HCT116 (cell line): ENCODE data around the gene SETX. TPM values are rescaled to one million over a fixed set of nuclear protein-coding genes. Genes with fewer than 3 reads are reported as not detected.
A peak's percentile ranks its signal among the peaks of the same experiment; 100 is the strongest.

ENCODE experiments used
- ATAC-seq: fragments of 200-7000 bp; cut with Tn5 transposase; 2 replicates; pipeline ENCODE4 v1.9.1; 2020; ENCODE audit warnings: mild to moderate bottlenecking, moderate library complexity
- Bru-seq: library from RNA; stranded (reverse); fragments of 400-500 nt; gene quantifications from one replicate; lab custom pipeline; 2021; lab: Mats Ljungman, UMichigan
- BruChase-seq, 2 experiments: library from RNA; stranded (reverse); fragments of 400-500 nt; gene quantifications; one replicate each; lab custom pipeline; 2021; lab: Mats Ljungman, UMichigan
- BruUV-seq: library from RNA; stranded (reverse); fragments of 400-500 nt; replicated peaks from 2 replicates; lab custom pipeline; 2021; lab: Mats Ljungman, UMichigan
- CTCF ChIA-PET: fragments of 300-600 bp; sonication (Branson Sonifier 250); formaldehyde crosslinking; loops from one replicate; lab custom pipeline; 2021; ENCODE audit warnings: antibody characterized with exemption; lab: Charles Lee
- POLR2A ChIA-PET: fragments of 300-600, 350-600 bp; sonication (Branson Sonifier 250); formaldehyde crosslinking; loops from one replicate; lab custom pipeline; 2021; ENCODE audit warnings: antibody characterized with exemption; lab: Charles Lee
- RAD21 ChIA-PET, 2 experiments: fragments of 300-600 bp; sonication (Branson Sonifier 250); formaldehyde crosslinking; loops; one replicate each; lab custom pipeline; 2023; ENCODE audit warnings: low total read pairs in 2 of 2; ENCODE audit not compliant: uncharacterized antibody in 2 of 2, unreplicated experiment in 2 of 2, low non-redundant PET in 1 of 2; lab: Charles Lee
- DNase-seq: peaks from one replicate; pipeline ENCODE4 v3.0.0-alpha.2; 2010; ENCODE audit warnings: low read depth, low spot score
- H2AFZ ChIP-seq: fragments of 200-600 bp; shearing (Covaris generic), sonication (generic); 2 replicates; pipeline ENCODE4 v1.6.1; 2017; ENCODE audit warnings: low read depth, mixed run types, mixed read lengths, antibody characterized with exemption, low read length; ENCODE audit not compliant: poor library complexity, severe bottlenecking
- H3K27ac ChIP-seq: 2 replicates; pipeline ENCODE4 v1.5.1; 2012; ENCODE audit warnings: low read depth, low read length
- H3K27me3 ChIP-seq: fragments of 200-600 bp; sonication (generic); 2 replicates; pipeline ENCODE4 v1.6.1; 2016; ENCODE audit warnings: mixed run types, low read length, mixed read lengths; ENCODE audit not compliant: insufficient read depth
- H3K36me3 ChIP-seq, 2 experiments: fragments of 200-500 bp in 1 of 2; fragments of 200-600 bp in 1 of 2; sonication (Bioruptor generic) in 1 of 2; sonication (generic) in 1 of 2; 2 replicates each; pipeline versions ENCODE4 v1.5.1 to v1.6.1; 2014 to 2016; ENCODE audit warnings: low read length in 2 of 2, inconsistent platforms in 1 of 2, mixed read lengths in 1 of 2, mixed run types in 1 of 2; ENCODE audit not compliant: insufficient read depth in 2 of 2, control insufficient read depth in 1 of 2
- H3K4me1 ChIP-seq, 2 experiments: fragments of 200-600 bp in 1 of 2; sonication (generic) in 1 of 2; 2 replicates each; pipeline versions ENCODE4 v1.5.1 to v1.6.1; 2012 to 2017; ENCODE audit warnings: low read length in 2 of 2, inconsistent platforms in 1 of 2, mild to moderate bottlenecking in 1 of 2, mixed read lengths in 1 of 2, mixed run types in 1 of 2, moderate library complexity in 1 of 2; ENCODE audit not compliant: insufficient read depth in 2 of 2, control insufficient read depth in 1 of 2
- H3K4me2 ChIP-seq: fragments of 200-600 bp; sonication (generic); 2 replicates; pipeline ENCODE4 v1.6.1; 2017; ENCODE audit warnings: mixed run types, low read length, mixed read lengths
- H3K4me3 ChIP-seq, 2 experiments: fragments of 200-600 bp in 1 of 2; sonication (generic) in 1 of 2; replicated peaks in 1 of 2; 2 replicates each; pipeline ENCODE4 v1.5.1; 2011 to 2016; ENCODE audit warnings: low read length in 2 of 2, control low read depth in 1 of 2, low read depth in 1 of 2, mild to moderate bottlenecking in 1 of 2, mixed read lengths in 1 of 2, mixed run types in 1 of 2
- H3K79me2 ChIP-seq: fragments of 200-600 bp; sonication (generic); 2 replicates; pipeline ENCODE4 v1.6.1; 2017; ENCODE audit warnings: mild to moderate bottlenecking, mixed run types, low read length, moderate library complexity, mixed read lengths; ENCODE audit not compliant: insufficient read depth
- H3K9ac ChIP-seq: fragments of 200-600 bp; sonication (generic); 2 replicates; pipeline ENCODE4 v1.6.1; 2016; ENCODE audit warnings: low read length, mixed read lengths
- H3K9me2 ChIP-seq: fragments of 200-600 bp; sonication (generic), shearing (Covaris generic); 2 replicates; pipeline ENCODE4 v1.6.1; 2017; ENCODE audit warnings: mixed run types, mild to moderate bottlenecking, moderate library complexity; ENCODE audit not compliant: insufficient read depth
- H3K9me3 ChIP-seq, 2 experiments: fragments of 200-500 bp in 1 of 2; fragments of 200-600 bp in 1 of 2; sonication (Bioruptor generic) in 1 of 2; sonication (generic) in 1 of 2; 2 replicates each; pipeline ENCODE4 v1.6.1; 2014 to 2017; ENCODE audit warnings: low read length in 2 of 2, mixed read lengths in 2 of 2, inconsistent platforms in 1 of 2, low read depth in 1 of 2, mild to moderate bottlenecking in 1 of 2, mixed run types in 1 of 2, moderate library complexity in 1 of 2; ENCODE audit not compliant: control insufficient read depth in 1 of 2, insufficient read depth in 1 of 2
- H4K20me1 ChIP-seq: fragments of 200-600 bp; sonication (generic), shearing (Covaris generic); 2 replicates; pipeline ENCODE4 v1.6.1; 2017; ENCODE audit warnings: mixed run types, mild to moderate bottlenecking, moderate library complexity; ENCODE audit not compliant: insufficient read depth
- CBX3 ChIP-seq: IDR thresholded peaks from 2 replicates; pipeline ENCODE4 v1.6.1; 2012; ENCODE audit warnings: low read depth
- CEBPB ChIP-seq: IDR thresholded peaks from 2 replicates; pipeline ENCODE4 v1.6.1; 2012; ENCODE audit warnings: low read depth
- EGR1 ChIP-seq: IDR thresholded peaks from 2 replicates; pipeline ENCODE4 v1.6.1; 2012; ENCODE audit warnings: low read depth
- EZH2 ChIP-seq: fragments of 200-600 bp; sonication (generic); IDR thresholded peaks from 2 replicates; pipeline ENCODE4 v1.6.1; 2017; ENCODE audit warnings: antibody characterized with exemption, mixed run types
- FOSL1 ChIP-seq: IDR thresholded peaks from 2 replicates; pipeline ENCODE4 v1.6.1; 2012; ENCODE audit warnings: low read depth
- JUND ChIP-seq: IDR thresholded peaks from 2 replicates; pipeline ENCODE4 v1.6.1; 2012
- POLR2A ChIP-seq: IDR thresholded peaks from 2 replicates; pipeline ENCODE4 v1.7.0; 2011; ENCODE audit warnings: borderline replicate concordance; ENCODE audit not compliant: insufficient read depth, insufficient read length; ENCODE audit errors: extremely low read depth
- POLR2AphosphoS5 ChIP-seq: IDR thresholded peaks from 2 replicates; pipeline ENCODE4 v1.6.1; 2011; ENCODE audit warnings: mild to moderate bottlenecking, low read depth, low read length, moderate library complexity
- RAD21 ChIP-seq: IDR thresholded peaks from 2 replicates; pipeline ENCODE4 v1.6.1; 2012; ENCODE audit warnings: low read depth, mild to moderate bottlenecking
- SIN3A ChIP-seq: IDR thresholded peaks from 2 replicates; pipeline ENCODE4 v1.6.1; 2012; ENCODE audit warnings: low read depth
- SP1 ChIP-seq: IDR thresholded peaks from 2 replicates; pipeline ENCODE4 v1.6.1; 2012; ENCODE audit warnings: low read depth
- SRF ChIP-seq: IDR thresholded peaks from 2 replicates; pipeline ENCODE4 v1.6.1; 2012; ENCODE audit warnings: low read depth
- TCF7L2 ChIP-seq: IDR thresholded peaks from 2 replicates; pipeline ENCODE4 v1.7.0; 2011; ENCODE audit warnings: borderline replicate concordance, inconsistent platforms; ENCODE audit not compliant: insufficient read depth, insufficient read length; ENCODE audit errors: extremely low read depth
- YY1 ChIP-seq: IDR thresholded peaks from 2 replicates; pipeline ENCODE4 v1.6.1; 2011; ENCODE audit warnings: low read length, low read depth, moderate library complexity, mild to moderate bottlenecking; ENCODE audit not compliant: insufficient replicate concordance; ENCODE audit errors: extremely low read depth
- ZNF274 ChIP-seq: fragments of 200-500 bp; sonication (Bioruptor generic); IDR thresholded peaks from 2 replicates; pipeline ENCODE4 v1.6.1; 2014; ENCODE audit warnings: mild to moderate bottlenecking, low read depth, low read length, inconsistent platforms
- intact Hi-C: fragments of 100-400 bp; cut with micrococcal nuclease; formaldehyde crosslinking; loops from 2 replicates; pipeline ENCODE4 v1.10.0; 2022
- long read RNA-seq: library from polyadenylated mRNA; unstranded; transcript quantifications from one replicate; pipeline ENCODE4 v2.0.0, GENCODE V29; 2021; ENCODE audit not compliant: unreplicated experiment
- polyA plus RNA-seq: library from polyadenylated mRNA; unstranded; fragments of >200 nt; gene quantifications from 2 replicates; pipeline ENCODE4 v1.2.1, GENCODE V29; 2012; ENCODE audit warnings: missing spikeins
- total RNA-seq: library from RNA; stranded (reverse); gene quantifications from one replicate; pipeline ENCODE4 v1.2.1, GENCODE V29; 2021; ENCODE audit not compliant: unreplicated experiment
- TF ChIP-seq, protein P1 (sequence below): IDR thresholded peaks from 2 replicates; pipeline ENCODE4 v1.6.1; 2012; ENCODE audit warnings: low read depth
- TF ChIP-seq, protein P2 (sequence below): IDR thresholded peaks from 2 replicates; pipeline ENCODE4 v1.6.1; 2012

The SETX gene, protein sequence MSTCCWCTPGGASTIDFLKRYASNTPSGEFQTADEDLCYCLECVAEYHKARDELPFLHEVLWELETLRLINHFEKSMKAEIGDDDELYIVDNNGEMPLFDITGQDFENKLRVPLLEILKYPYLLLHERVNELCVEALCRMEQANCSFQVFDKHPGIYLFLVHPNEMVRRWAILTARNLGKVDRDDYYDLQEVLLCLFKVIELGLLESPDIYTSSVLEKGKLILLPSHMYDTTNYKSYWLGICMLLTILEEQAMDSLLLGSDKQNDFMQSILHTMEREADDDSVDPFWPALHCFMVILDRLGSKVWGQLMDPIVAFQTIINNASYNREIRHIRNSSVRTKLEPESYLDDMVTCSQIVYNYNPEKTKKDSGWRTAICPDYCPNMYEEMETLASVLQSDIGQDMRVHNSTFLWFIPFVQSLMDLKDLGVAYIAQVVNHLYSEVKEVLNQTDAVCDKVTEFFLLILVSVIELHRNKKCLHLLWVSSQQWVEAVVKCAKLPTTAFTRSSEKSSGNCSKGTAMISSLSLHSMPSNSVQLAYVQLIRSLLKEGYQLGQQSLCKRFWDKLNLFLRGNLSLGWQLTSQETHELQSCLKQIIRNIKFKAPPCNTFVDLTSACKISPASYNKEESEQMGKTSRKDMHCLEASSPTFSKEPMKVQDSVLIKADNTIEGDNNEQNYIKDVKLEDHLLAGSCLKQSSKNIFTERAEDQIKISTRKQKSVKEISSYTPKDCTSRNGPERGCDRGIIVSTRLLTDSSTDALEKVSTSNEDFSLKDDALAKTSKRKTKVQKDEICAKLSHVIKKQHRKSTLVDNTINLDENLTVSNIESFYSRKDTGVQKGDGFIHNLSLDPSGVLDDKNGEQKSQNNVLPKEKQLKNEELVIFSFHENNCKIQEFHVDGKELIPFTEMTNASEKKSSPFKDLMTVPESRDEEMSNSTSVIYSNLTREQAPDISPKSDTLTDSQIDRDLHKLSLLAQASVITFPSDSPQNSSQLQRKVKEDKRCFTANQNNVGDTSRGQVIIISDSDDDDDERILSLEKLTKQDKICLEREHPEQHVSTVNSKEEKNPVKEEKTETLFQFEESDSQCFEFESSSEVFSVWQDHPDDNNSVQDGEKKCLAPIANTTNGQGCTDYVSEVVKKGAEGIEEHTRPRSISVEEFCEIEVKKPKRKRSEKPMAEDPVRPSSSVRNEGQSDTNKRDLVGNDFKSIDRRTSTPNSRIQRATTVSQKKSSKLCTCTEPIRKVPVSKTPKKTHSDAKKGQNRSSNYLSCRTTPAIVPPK (N-terminal part only)
- total RNA-seq (38.5 TPM), Bru-seq, nascent RNA (percentile 91 among the genes with signal in this experiment), BruChase-seq, experiment 1, labeled RNA remaining after a 6-hour chase (percentile 95 among the genes with signal in this experiment), BruChase-seq, experiment 2, labeled RNA remaining after a 2-hour chase (percentile 95 among the genes with signal in this experiment)
- 12.2 and 13.5 TPM in 2 replicates for polyA plus RNA-seq
- long read RNA-seq, partial matches to known transcripts = 17 of 40 reads
- long read RNA-seq, other reads (novel, unspliced or antisense) = 23 of 40 reads

DNA sequence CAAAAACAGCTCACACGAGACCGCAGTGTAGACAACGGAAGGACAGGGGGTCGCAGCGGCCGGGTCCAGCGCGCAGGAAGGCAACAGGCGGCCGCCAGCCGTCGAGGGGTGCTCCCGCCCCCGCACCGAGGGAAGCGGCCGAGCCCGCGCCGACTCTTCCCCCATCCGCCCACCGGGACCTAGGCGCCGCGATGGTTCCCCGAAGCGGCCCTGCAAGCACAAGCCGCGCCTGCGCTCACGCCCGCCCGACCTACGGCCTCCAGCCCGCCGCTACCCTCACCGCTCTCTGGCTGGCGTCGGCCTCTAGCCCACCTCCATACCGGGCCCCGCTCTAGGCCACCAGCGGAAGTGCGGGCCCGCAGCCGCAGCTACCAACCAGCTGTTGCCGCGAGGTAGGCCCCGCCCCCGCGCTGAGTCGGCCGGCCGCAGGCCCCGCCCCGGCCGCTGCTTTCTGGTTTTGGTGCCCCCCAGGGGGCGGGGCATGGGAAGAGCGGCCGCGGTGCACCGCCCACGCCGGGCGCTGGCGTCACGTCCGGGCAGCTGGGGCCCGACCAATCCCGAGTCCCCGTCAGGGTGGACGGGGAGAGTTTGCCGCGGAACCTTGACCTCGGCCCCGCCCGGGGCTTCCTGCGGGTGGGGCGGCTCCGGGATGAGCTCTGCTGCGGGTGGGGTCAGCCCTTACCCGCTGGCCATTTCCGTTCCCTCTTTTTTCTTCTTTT, at the start of gene SETX:
Gene SETX, minus strand, starts transcription at position 350 of the 719 bp plus-strand sequence. CDS start 5,558 bp downstream, outside the sequence.
- intact Hi-C loops = loop anchor here (2.0 kb wide), 1 partner anchor 52 kb away; the partner anchor contains the start of gene TTF1
- POLR2A ChIA-PET = interaction anchor here (0.7 to 1.0 kb wide), 4 partner anchors 8 to 315 kb away, joined by 3 to 4 read pairs (median 3); no protein-coding TSS in a partner anchor
- H3K79me2 ChIP-seq = peaks cover 50% of the 10 kb centered on the region
- RAD21 ChIA-PET = no interaction called here
- peak within 1 kb of the TSS; percentile 84 to 91 for H3K4me3 ChIP-seq
- H2AFZ ChIP-seq = peak within 1 kb of the TSS; percentile 14
- CTCF ChIA-PET = interaction anchor here (1.1 to 1.3 kb wide), 3 partner anchors 41 to 667 kb away, joined by 3 to 4 read pairs (median 4); no protein-coding TSS in a partner anchor
- peak within 1 kb of the TSS; percentile 94 for H3K9ac ChIP-seq
- H3K4me2 ChIP-seq = peak within 1 kb of the TSS; percentile 95
- peak; percentile 93 for ATAC-seq
- no peaks in the 10 kb centered on the region for H4K20me1 ChIP-seq
- no peaks in the 10 kb centered on the region for H3K9me3 ChIP-seq
- DNase-seq = peak; percentile 95
- H3K4me1 ChIP-seq = peaks cover 11 to 21% of the 10 kb centered on the region in 2 experiments; a peak in 3 of 4 replicates
- H3K9me2 ChIP-seq = no peaks in the 10 kb centered on the region
- no peaks in the 10 kb centered on the region for H3K27me3 ChIP-seq
- H3K27ac ChIP-seq = peak within 1 kb of the TSS; percentile 96
- no TSS peak for BruUV-seq
- H3K36me3 ChIP-seq = peaks cover 19% of the 10 kb centered on the region in 2 experiments; a peak in 3 of 4 replicates
- no peak for TF ChIP-seq ZNF274
- TF ChIP-seq CBX3 = no peak
- TF ChIP-seq, protein P1, sequence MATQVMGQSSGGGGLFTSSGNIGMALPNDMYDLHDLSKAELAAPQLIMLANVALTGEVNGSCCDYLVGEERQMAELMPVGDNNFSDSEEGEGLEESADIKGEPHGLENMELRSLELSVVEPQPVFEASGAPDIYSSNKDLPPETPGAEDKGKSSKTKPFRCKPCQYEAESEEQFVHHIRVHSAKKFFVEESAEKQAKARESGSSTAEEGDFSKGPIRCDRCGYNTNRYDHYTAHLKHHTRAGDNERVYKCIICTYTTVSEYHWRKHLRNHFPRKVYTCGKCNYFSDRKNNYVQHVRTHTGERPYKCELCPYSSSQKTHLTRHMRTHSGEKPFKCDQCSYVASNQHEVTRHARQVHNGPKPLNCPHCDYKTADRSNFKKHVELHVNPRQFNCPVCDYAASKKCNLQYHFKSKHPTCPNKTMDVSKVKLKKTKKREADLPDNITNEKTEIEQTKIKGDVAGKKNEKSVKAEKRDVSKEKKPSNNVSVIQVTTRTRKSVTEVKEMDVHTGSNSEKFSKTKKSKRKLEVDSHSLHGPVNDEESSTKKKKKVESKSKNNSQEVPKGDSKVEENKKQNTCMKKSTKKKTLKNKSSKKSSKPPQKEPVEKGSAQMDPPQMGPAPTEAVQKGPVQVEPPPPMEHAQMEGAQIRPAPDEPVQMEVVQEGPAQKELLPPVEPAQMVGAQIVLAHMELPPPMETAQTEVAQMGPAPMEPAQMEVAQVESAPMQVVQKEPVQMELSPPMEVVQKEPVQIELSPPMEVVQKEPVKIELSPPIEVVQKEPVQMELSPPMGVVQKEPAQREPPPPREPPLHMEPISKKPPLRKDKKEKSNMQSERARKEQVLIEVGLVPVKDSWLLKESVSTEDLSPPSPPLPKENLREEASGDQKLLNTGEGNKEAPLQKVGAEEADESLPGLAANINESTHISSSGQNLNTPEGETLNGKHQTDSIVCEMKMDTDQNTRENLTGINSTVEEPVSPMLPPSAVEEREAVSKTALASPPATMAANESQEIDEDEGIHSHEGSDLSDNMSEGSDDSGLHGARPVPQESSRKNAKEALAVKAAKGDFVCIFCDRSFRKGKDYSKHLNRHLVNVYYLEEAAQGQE = no peak
- TF ChIP-seq SP1 = peak; percentile 84
- TF ChIP-seq JUND = no peak
- TF ChIP-seq RAD21 = no peak
- TF ChIP-seq EGR1 = peak; percentile 97
- TF ChIP-seq FOSL1 = no peak
- no peak for TF ChIP-seq YY1
- TF ChIP-seq POLR2AphosphoS5 = peak; percentile 93
- TF ChIP-seq POLR2A = peak; percentile 13
- no peak for TF ChIP-seq CEBPB
- peak; percentile 65 for TF ChIP-seq SIN3A
- TF ChIP-seq EZH2 = no peak
- TF ChIP-seq TCF7L2 = no peak
- TF ChIP-seq, protein P2, sequence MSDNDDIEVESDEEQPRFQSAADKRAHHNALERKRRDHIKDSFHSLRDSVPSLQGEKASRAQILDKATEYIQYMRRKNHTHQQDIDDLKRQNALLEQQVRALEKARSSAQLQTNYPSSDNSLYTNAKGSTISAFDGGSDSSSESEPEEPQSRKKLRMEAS = no peak; the same call in 1 of the 2 replicates
- 0 out of 2 replicates have a peak, but pooled peaks have one; percentile 28 for TF ChIP-seq SRF
